ENCODE results near the gene PPME1. TPM values are rescaled to one million over a fixed set of nuclear protein-coding genes. Genes with fewer than 3 reads are reported as not detected.

The PPME1 gene
- total RNA-seq, 1 donor from 2014 or later: 401 TPM

DNA sequence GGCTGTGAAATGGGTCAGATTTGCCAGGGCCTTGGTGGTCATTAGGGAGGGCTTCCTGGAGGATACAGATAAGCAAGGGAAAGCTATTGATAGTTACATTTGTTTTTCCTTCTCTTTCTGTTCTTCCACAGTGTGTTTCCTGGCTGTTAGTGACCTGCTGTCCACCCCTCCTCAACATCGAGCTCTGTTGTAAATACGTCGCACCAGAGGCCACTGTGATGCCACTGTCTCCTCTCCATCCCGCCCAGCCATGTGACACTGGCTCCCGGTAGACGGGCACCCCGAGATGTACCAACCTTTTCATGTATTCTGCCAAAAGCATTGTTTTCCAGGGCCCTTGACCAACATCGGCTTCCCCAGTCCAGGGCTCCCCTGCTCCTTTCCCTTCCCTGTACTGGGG is 82.3 kb downstream of the PPME1 start:
- Mint-ChIP-seq H3K4me1 (ENCODE audit: low read depth, unreplicated experiment) (peaks cover 14% of the 10 kb centered on the region), H3K36me3 (ENCODE audit: low read depth, unreplicated experiment) (peaks cover 37% of the 10 kb centered on the region), H3K27ac (ENCODE audit: unreplicated experiment) (peak overlapping the region; percentile 51), H3K4me3 (ENCODE audit: unreplicated experiment) (no peak overlapping the region), H3K27me3 (ENCODE audit: low read depth, unreplicated experiment) (no peaks in the 10 kb centered on the region), H3K9me3 (ENCODE audit: unreplicated experiment) (no peaks in the 10 kb centered on the region)
- DNase-seq (ENCODE audit: low read depth): no peak
- Histone ChIP-seq H3K4me3 (ENCODE audit: insufficient read depth, low read depth, low read length) (no peak overlapping the region), H4K20me1 (ENCODE audit: insufficient read depth, low read length) (no peaks in the 10 kb centered on the region), H3K9me3 (ENCODE audit: insufficient read depth, low read depth, low read length) (no peaks in the 10 kb centered on the region), H3K27ac (ENCODE audit: low read depth, low read length) (no peak overlapping the region), H3K79me2 (ENCODE audit: insufficient read depth, low read length) (no peaks in the 10 kb centered on the region), H3K4me2 (ENCODE audit: low read length) (no peak overlapping the region), H2AFZ (ENCODE audit: low read depth, low read length) (no peak overlapping the region), H3K27me3 (ENCODE audit: insufficient read depth, low read length) (no peaks in the 10 kb centered on the region), H3K36me3 (ENCODE audit: insufficient read depth, low read length) (peaks cover 17% of the 10 kb centered on the region), H3K4me1 (ENCODE audit: insufficient read depth, low read length) (peaks cover 8% of the 10 kb centered on the region), H3K9ac (ENCODE audit: low read length) (no peak overlapping the region)
- no peak for TF ChIP-seq EZH2 (IDR thresholded peaks at IDR 0.05; ENCODE audit: insufficient read depth, low read length)
- TF ChIP-seq, protein P1, sequence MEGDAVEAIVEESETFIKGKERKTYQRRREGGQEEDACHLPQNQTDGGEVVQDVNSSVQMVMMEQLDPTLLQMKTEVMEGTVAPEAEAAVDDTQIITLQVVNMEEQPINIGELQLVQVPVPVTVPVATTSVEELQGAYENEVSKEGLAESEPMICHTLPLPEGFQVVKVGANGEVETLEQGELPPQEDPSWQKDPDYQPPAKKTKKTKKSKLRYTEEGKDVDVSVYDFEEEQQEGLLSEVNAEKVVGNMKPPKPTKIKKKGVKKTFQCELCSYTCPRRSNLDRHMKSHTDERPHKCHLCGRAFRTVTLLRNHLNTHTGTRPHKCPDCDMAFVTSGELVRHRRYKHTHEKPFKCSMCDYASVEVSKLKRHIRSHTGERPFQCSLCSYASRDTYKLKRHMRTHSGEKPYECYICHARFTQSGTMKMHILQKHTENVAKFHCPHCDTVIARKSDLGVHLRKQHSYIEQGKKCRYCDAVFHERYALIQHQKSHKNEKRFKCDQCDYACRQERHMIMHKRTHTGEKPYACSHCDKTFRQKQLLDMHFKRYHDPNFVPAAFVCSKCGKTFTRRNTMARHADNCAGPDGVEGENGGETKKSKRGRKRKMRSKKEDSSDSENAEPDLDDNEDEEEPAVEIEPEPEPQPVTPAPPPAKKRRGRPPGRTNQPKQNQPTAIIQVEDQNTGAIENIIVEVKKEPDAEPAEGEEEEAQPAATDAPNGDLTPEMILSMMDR (IDR thresholded peaks at IDR 0.05; ENCODE audit: insufficient read depth, low read depth, low read length): no peak
- no peak for FAIRE-seq

DNA sequence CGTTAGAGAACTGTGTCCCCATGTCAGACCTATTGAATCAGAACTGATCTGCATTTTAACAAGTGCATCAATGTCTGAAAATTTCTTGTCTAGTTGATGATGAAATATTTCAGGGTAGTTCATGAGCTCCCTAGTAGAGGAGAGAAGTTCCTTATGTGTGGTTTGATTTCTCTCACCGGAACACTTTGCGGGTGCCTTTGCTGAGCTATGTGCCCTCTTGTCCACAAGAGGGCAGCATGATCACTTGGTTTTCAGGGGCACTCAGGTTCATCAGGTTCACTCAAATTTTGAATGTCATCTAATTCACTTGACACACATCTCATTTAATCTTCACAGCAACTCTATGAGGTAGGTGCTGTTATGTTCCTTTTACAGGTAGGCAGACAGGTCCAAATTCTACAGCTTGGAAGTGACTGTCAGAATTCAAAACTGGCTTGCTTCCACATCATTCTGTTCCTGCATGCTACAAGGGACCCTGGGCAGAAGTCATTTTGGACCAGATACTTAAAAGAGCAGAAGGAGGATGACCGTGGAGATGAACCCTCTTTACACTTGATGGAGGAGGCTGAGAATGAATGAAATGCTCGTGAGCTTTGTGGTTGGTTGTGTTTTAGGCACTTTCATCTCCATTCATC is 84.8 kb downstream of the PPME1 start:
- H3K79me2 ChIP-seq (ENCODE audit: insufficient read depth, low read length): no peaks in the 10 kb centered on the region
- no peaks in the 10 kb centered on the region for H3K9me3 ChIP-seq (ENCODE audit: insufficient read depth, low read depth, low read length)
- TF ChIP-seq, protein P1 (IDR thresholded peaks at IDR 0.05; ENCODE audit: insufficient read depth, low read depth, low read length): peak; percentile 98
- no peak for TF ChIP-seq EZH2 (IDR thresholded peaks at IDR 0.05; ENCODE audit: insufficient read depth, low read length)
- no peaks in the 10 kb centered on the region for H3K27me3 ChIP-seq (ENCODE audit: insufficient read depth, low read length)
- Mint-ChIP-seq H3K4me1 (ENCODE audit: low read depth, unreplicated experiment) (peaks cover 14% of the 10 kb centered on the region), H3K36me3 (ENCODE audit: low read depth, unreplicated experiment) (peaks cover 23% of the 10 kb centered on the region), H3K9me3 (ENCODE audit: unreplicated experiment) (no peaks in the 10 kb centered on the region), H3K4me3 (ENCODE audit: unreplicated experiment) (no peak overlapping the region), H3K27ac (ENCODE audit: unreplicated experiment) (peak overlapping the region; percentile 28), H3K27me3 (ENCODE audit: low read depth, unreplicated experiment) (no peaks in the 10 kb centered on the region)
- peaks cover 8% of the 10 kb centered on the region for H3K4me1 ChIP-seq (ENCODE audit: insufficient read depth, low read length)
- DNase-seq (ENCODE audit: low read depth) (peak; percentile 20), FAIRE-seq (peak; percentile 80)
- H3K36me3 ChIP-seq (ENCODE audit: insufficient read depth, low read length): peaks cover 2% of the 10 kb centered on the region
- no peak overlapping the region for H2AFZ ChIP-seq (ENCODE audit: low read depth, low read length)
- H3K9ac ChIP-seq (ENCODE audit: low read length): no peak overlapping the region
- no peak overlapping the region for H3K27ac ChIP-seq (ENCODE audit: low read depth, low read length)
- no peak overlapping the region for H3K4me3 ChIP-seq (ENCODE audit: insufficient read depth, low read depth, low read length)
- no peaks in the 10 kb centered on the region for H4K20me1 ChIP-seq (ENCODE audit: insufficient read depth, low read length)
- no peak overlapping the region for H3K4me2 ChIP-seq (ENCODE audit: low read length)

DNA sequence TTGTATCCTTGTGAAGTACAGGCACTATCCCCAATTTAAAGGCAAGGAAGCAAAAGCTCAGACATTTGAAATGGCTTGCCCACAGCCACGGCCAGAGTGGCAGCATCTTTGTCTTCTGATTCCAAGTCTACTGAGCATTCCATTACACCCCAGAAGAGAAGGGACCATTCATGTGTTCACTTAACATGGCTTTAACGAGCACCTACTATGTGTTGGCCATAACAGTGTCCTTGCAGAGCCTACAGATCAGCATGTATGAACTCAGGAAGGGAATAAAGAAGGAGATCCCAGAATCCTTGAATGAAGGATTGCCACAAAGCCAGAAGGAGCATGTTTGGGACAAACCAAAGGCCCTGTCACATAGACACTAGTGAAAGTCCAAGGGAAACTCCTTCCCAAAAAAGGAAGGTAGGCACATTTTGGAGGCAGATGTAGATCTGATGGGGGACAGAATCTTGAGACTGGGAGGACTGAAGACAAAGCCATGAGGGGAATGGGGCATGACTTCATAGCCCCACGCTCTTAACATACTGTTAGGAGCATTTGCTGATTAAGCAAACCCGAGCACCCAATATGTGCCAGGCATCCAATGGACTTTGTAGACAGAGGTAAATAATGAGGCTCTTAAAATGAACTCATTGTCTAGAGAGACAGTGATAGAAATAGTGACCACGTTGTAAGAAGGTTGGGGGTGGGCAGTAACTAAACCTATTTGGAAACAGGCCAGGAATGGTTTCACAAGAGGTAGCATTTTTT is 85.5 kb downstream of the PPME1 start:
- Histone ChIP-seq H3K4me1 (ENCODE audit: insufficient read depth, low read length) (peaks cover 8% of the 10 kb centered on the region), H3K27ac (ENCODE audit: low read depth, low read length) (no peak overlapping the region), H3K4me2 (ENCODE audit: low read length) (no peak overlapping the region), H2AFZ (ENCODE audit: low read depth, low read length) (no peak overlapping the region), H3K36me3 (ENCODE audit: insufficient read depth, low read length) (no peaks in the 10 kb centered on the region), H3K9me3 (ENCODE audit: insufficient read depth, low read depth, low read length) (no peaks in the 10 kb centered on the region), H3K9ac (ENCODE audit: low read length) (no peak overlapping the region), H3K4me3 (ENCODE audit: insufficient read depth, low read depth, low read length) (no peak overlapping the region), H3K79me2 (ENCODE audit: insufficient read depth, low read length) (no peaks in the 10 kb centered on the region), H3K27me3 (ENCODE audit: insufficient read depth, low read length) (no peaks in the 10 kb centered on the region), H4K20me1 (ENCODE audit: insufficient read depth, low read length) (no peaks in the 10 kb centered on the region)
- peaks cover 22% of the 10 kb centered on the region for H3K36me3 Mint-ChIP-seq (ENCODE audit: low read depth, unreplicated experiment)
- DNase-seq (ENCODE audit: low read depth): no peak
- H3K4me3 Mint-ChIP-seq (ENCODE audit: unreplicated experiment): no peak overlapping the region
- no peak for FAIRE-seq
- H3K9me3 Mint-ChIP-seq (ENCODE audit: unreplicated experiment): no peaks in the 10 kb centered on the region
- peak overlapping the region; percentile 79 for H3K27ac Mint-ChIP-seq (ENCODE audit: unreplicated experiment)
- TF ChIP-seq, protein P1 (IDR thresholded peaks at IDR 0.05; ENCODE audit: insufficient read depth, low read depth, low read length): no peak
- no peak for TF ChIP-seq EZH2 (IDR thresholded peaks at IDR 0.05; ENCODE audit: insufficient read depth, low read length)
- H3K27me3 Mint-ChIP-seq (ENCODE audit: low read depth, unreplicated experiment): no peaks in the 10 kb centered on the region
- peaks cover 14% of the 10 kb centered on the region for H3K4me1 Mint-ChIP-seq (ENCODE audit: low read depth, unreplicated experiment)

Data from astrocyte (in vitro differentiated cells and primary cell).